Stomach (tissue), 9 donors: ENCODE measurements around the gene CHAT. TPM values are rescaled to one million over a fixed set of nuclear protein-coding genes. Genes with fewer than 3 reads are reported as not detected.
A peak's percentile ranks its signal among the peaks of the same experiment; 100 is the strongest.

Experiments
- DNase-seq, 2 donors: peaks; one replicate each; pipeline versions ENCODE4 v3.0.0 to v3.0.0-alpha.2; 2013 to 2019
- H3K27ac ChIP-seq, 5 donors: fragments of 200-600 bp in 4 of 5; sonication (generic) in 4 of 5; one replicate each; pipeline ENCODE4 v1.5.1; 2013 to 2019; ENCODE audit warnings: mild to moderate bottlenecking in 1 of 5, moderate library complexity in 1 of 5
- H3K27me3 ChIP-seq, 3 donors: fragments of 200-600 bp; sonication (generic); one replicate each; pipeline ENCODE4 v1.5.1; 2017 to 2019; ENCODE audit warnings: mixed run types in 1 of 3
- H3K36me3 ChIP-seq, 4 donors: fragments of 200-600 bp; sonication (generic); 1 replicate in 3 of 4; 2 replicates in 1 of 4; pipeline ENCODE4 v1.5.1; 2016 to 2019
- H3K4me1 ChIP-seq, 4 donors: fragments of 200-600 bp; sonication (generic); one replicate each; pipeline ENCODE4 v1.5.1; 2016 to 2019
- H3K4me3 ChIP-seq, 4 donors: fragments of 200-600 bp; sonication (generic) in 3 of 4; one replicate each; pipeline ENCODE4 v1.5.1; 2016 to 2019; ENCODE audit warnings: mild to moderate bottlenecking in 1 of 4
- H3K9me3 ChIP-seq, 4 donors: fragments of 200-600 bp; sonication (generic); one replicate each; pipeline ENCODE4 v1.5.1; 2016 to 2019
- EP300 ChIP-seq: sonication (generic); formaldehyde crosslinking; IDR thresholded peaks from one replicate; pipeline ENCODE4 v1.6.1; 2017; ENCODE audit warnings: antibody characterized with exemption
- POLR2A ChIP-seq, 4 donors: fragments of 450-650 bp; IDR thresholded peaks; one replicate each; pipeline ENCODE4 v1.6.1; 2016; ENCODE audit warnings: antibody characterized with exemption in 4 of 4, control low read depth in 2 of 4, mild to moderate bottlenecking in 1 of 4, moderate library complexity in 1 of 4
- POLR2AphosphoS5 ChIP-seq, 3 donors: sonication (generic); formaldehyde crosslinking; IDR thresholded peaks; one replicate each; pipeline ENCODE4 v1.6.1; 2016; ENCODE audit warnings: antibody characterized with exemption in 3 of 3
- WGBS, 5 donors: extraction: QIAGEN DNeasy Blood & Tissue Kit in 3 of 5; methylation state at CpG; one replicate each; pipeline versions ENCODE4 v1.1.5 to v1.1.7; 2013 to 2018; 5-methylcytosine and 5-hydroxymethylcytosine counted together
- intact Hi-C: fragments of 100-400 bp; cut with DNase I; formaldehyde crosslinking; loops from one replicate; pipeline ENCODE4 v1.15.1; 2023; ENCODE audit warnings: low total_unique reads
- polyA plus RNA-seq, 3 donors: library from polyadenylated mRNA; stranded (reverse); fragments of 200-250 nt; gene quantifications; one replicate each; pipeline ENCODE4 v1.2.3, GENCODE V29; 2013
- total RNA-seq, 5 donors: library from RNA; depleted of rRNA; stranded (reverse); fragments of >200 nt; gene quantifications; one replicate each; pipeline versions ENCODE4 v1.1.0 to v1.2.3, GENCODE V29; 2014 to 2016
- TF ChIP-seq, protein P1 (sequence below), 7 experiments: fragments of 450-650 bp in 4 of 7; fragments of 200-600 bp in 3 of 7; sonication (generic) in 3 of 7; IDR thresholded peaks; one replicate each; pipeline ENCODE4 v1.5.1; 2016 to 2019; ENCODE audit warnings: antibody characterized with exemption in 7 of 7, control low read depth in 2 of 7, mild to moderate bottlenecking in 1 of 7
- donor health status: healthy with polysubstance abuse.
- donor health status: Bipolar disorder and iron deficiency.
- donor health status: healthy.

Gene CHAT
- total and polyA plus RNA-seq, 8 donors: 8.7 TPM; not detected in 7

- no peak overlapping the region for H3K27ac ChIP-seq
- H3K9me3 ChIP-seq: no peaks in the 10 kb centered on the region
- TF ChIP-seq POLR2AphosphoS5 (IDR thresholded peaks at IDR 0.05) (no peak), POLR2A (IDR thresholded peaks at IDR 0.05) (no peak), EP300 (no peak)
- TF ChIP-seq, protein P1, sequence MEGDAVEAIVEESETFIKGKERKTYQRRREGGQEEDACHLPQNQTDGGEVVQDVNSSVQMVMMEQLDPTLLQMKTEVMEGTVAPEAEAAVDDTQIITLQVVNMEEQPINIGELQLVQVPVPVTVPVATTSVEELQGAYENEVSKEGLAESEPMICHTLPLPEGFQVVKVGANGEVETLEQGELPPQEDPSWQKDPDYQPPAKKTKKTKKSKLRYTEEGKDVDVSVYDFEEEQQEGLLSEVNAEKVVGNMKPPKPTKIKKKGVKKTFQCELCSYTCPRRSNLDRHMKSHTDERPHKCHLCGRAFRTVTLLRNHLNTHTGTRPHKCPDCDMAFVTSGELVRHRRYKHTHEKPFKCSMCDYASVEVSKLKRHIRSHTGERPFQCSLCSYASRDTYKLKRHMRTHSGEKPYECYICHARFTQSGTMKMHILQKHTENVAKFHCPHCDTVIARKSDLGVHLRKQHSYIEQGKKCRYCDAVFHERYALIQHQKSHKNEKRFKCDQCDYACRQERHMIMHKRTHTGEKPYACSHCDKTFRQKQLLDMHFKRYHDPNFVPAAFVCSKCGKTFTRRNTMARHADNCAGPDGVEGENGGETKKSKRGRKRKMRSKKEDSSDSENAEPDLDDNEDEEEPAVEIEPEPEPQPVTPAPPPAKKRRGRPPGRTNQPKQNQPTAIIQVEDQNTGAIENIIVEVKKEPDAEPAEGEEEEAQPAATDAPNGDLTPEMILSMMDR (IDR thresholded peaks at IDR 0.05): no peak
- DNase-seq: no peak
- peaks cover 0 to 68% (median 5%) of the 10 kb centered on the region in 3 donors for H3K27me3 ChIP-seq
- intact Hi-C loops: no loop called here
- no peaks in the 10 kb centered on the region for H3K4me1 ChIP-seq
- no peak overlapping the region for H3K4me3 ChIP-seq
- 54 to 68% (median 62%) methylated on average over 3 of the region's 3 CpGs for WGBS, 5 donors
- no peaks in the 10 kb centered on the region for H3K36me3 ChIP-seq
These were observed 14.3 kb upstream of the CHAT start for GRCh38 chr10:49599546-49599945.

- no peak for DNase-seq
- no peaks in the 10 kb centered on the region for H3K4me1 ChIP-seq
- WGBS, 5 donors: 71 to 88% (median 83%) methylated on average over 7 to 8 of the region's 8 CpGs
- no peaks in the 10 kb centered on the region for H3K36me3 ChIP-seq
- TF ChIP-seq EP300 (no peak), POLR2A (IDR thresholded peaks at IDR 0.05) (no peak)
- TF ChIP-seq, protein P1 (IDR thresholded peaks at IDR 0.05): no peak
- no peak overlapping the region for H3K27ac ChIP-seq
- H3K4me3 ChIP-seq: no peak overlapping the region
- intact Hi-C loops: no loop called here
- H3K27me3 ChIP-seq: peaks cover 0 to 71% (median 5%) of the 10 kb centered on the region in 3 donors
- H3K9me3 ChIP-seq: peaks cover 0 to 2% (median 0%) of the 10 kb centered on the region in 4 donors
These were observed 13.8 kb upstream of the CHAT start for GRCh38 chr10:49600046-49600445.

DNA sequence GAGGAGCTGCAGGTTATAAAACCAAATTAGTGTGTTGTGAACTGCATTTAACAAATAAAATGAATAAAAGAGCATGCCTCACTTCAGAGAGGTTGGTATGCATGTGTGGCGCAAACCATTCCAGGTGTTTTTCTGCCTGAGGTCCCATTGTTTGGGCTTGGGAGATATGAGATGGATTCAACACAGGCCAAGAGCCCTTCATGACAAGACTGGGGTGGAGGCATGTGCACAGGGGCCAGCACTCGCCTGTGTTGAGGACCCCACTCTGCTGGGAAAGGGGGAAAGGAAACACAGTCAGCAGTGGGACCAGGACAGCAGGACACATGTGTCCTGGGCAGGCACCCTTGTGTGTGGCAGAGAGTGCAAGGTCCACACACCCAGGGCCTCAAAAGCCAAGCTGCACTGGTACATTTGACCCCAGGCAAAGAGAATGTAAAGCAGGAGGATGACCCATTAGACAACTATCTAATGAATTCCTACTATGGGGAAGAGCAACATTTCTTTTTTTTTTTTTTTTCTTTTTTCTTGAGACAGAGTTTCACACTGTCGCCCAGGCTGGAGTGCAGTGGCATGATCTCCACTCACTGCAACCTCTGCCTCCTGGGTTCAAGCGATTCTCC is 12.9 kb upstream of the CHAT start:
- Histone ChIP-seq H3K27me3 (peaks cover 0 to 74% (median 6%) of the 10 kb centered on the region in 3 donors), H3K4me3 (no peak overlapping the region), H3K36me3 (no peaks in the 10 kb centered on the region), H3K27ac (no peak overlapping the region), H3K9me3 (peaks cover 0 to 5% (median 0%) of the 10 kb centered on the region in 4 donors), H3K4me1 (no peaks in the 10 kb centered on the region)
- WGBS, 5 donors: 69 to 76% (median 70%) methylated on average over 4 of the region's 4 CpGs
- intact Hi-C loops: no loop called here
- TF ChIP-seq EP300 (no peak), POLR2AphosphoS5 (IDR thresholded peaks at IDR 0.05) (no peak), POLR2A (IDR thresholded peaks at IDR 0.05) (no peak)
- TF ChIP-seq, protein P1 (IDR thresholded peaks at IDR 0.05): no peak
- no peak for DNase-seq

GRCh38 chr10:49601857-49602256 is 12.0 kb upstream of the CHAT start:
- Histone ChIP-seq H3K27me3 (peaks cover 0 to 77% (median 11%) of the 10 kb centered on the region in 3 donors), H3K27ac (no peak overlapping the region), H3K4me3 (no peak overlapping the region), H3K4me1 (peaks cover 0 to 2% (median under 1%) of the 10 kb centered on the region in 4 donors), H3K36me3 (no peaks in the 10 kb centered on the region), H3K9me3 (peaks cover 0 to 5% (median 0%) of the 10 kb centered on the region in 4 donors)
- TF ChIP-seq, protein P1 (IDR thresholded peaks at IDR 0.05): no peak
- no peak for TF ChIP-seq POLR2AphosphoS5 (IDR thresholded peaks at IDR 0.05)
- no peak for TF ChIP-seq EP300
- no peak for TF ChIP-seq POLR2A (IDR thresholded peaks at IDR 0.05)
- intact Hi-C loops: no loop called here
- WGBS, 5 donors: 73 to 83% (median 77%) methylated on average over 7 of the region's 7 CpGs
- peak in 1 of 2 donors; percentile 22 for DNase-seq
